Fibroblast of lung (primary cell): Measurements from ENCODE around the gene LRIT2. TPM values are rescaled to one million over a fixed set of nuclear protein-coding genes. Genes with fewer than 3 reads are reported as not detected.

ENCODE experiments used
- DNase-seq, 2 donors: peaks; one replicate each; pipeline versions ENCODE4 v3.0.0 to v3.0.0-alpha.2; 2010; ENCODE audit warnings: low read depth in 2 of 2
- H2AFZ ChIP-seq: 2 replicates; pipeline ENCODE4 v1.5.1; 2012; ENCODE audit warnings: low read length, control low read depth, inconsistent platforms
- H3K27ac ChIP-seq: 2 replicates; pipeline ENCODE4 v1.5.1; 2011; ENCODE audit warnings: low read length, control low read depth; ENCODE audit not compliant: insufficient read depth
- H3K27me3 ChIP-seq: 2 replicates; pipeline ENCODE4 v1.5.1; 2011; ENCODE audit warnings: mild to moderate bottlenecking, low read length; ENCODE audit not compliant: control insufficient read depth, insufficient read depth
- H3K36me3 ChIP-seq: 2 replicates; pipeline ENCODE4 v1.5.1; 2011; ENCODE audit warnings: low read length; ENCODE audit not compliant: control insufficient read depth, insufficient read depth
- H3K4me1 ChIP-seq: 2 replicates; pipeline ENCODE4 v1.5.1; 2011; ENCODE audit warnings: low read length; ENCODE audit not compliant: control insufficient read depth, insufficient read depth; ENCODE audit errors: extremely low read depth
- H3K4me2 ChIP-seq: 2 replicates; pipeline ENCODE4 v1.5.1; 2011; ENCODE audit warnings: low read length, control low read depth; ENCODE audit not compliant: insufficient read depth; ENCODE audit errors: extremely low read depth
- H3K4me3 ChIP-seq, 4 experiments: fragments of 200-600 bp in 1 of 4; sonication (generic) in 1 of 4; replicated peaks in 1 of 4; 2 replicates each; pipeline ENCODE4 v1.5.1; 2011 to 2016; ENCODE audit warnings: low read length in 4 of 4, low read depth in 3 of 4, mild to moderate bottlenecking in 3 of 4, control low read depth in 2 of 4, inconsistent platforms in 1 of 4, mixed read lengths in 1 of 4; ENCODE audit not compliant: insufficient read depth in 1 of 4; ENCODE audit errors: control extremely low read depth in 1 of 4
- H3K79me2 ChIP-seq: 2 replicates; pipeline ENCODE4 v1.5.1; 2012; ENCODE audit warnings: mild to moderate bottlenecking, low read length, inconsistent platforms; ENCODE audit not compliant: control insufficient read depth, insufficient read depth
- H3K9ac ChIP-seq: 2 replicates; pipeline ENCODE4 v1.5.1; 2011; ENCODE audit warnings: mild to moderate bottlenecking, low read length, control low read depth; ENCODE audit not compliant: insufficient read depth
- H3K9me3 ChIP-seq: 2 replicates; pipeline ENCODE4 v1.5.1; 2012; ENCODE audit warnings: low read depth, low read length; ENCODE audit not compliant: control insufficient read depth, insufficient read depth
- H4K20me1 ChIP-seq: 2 replicates; pipeline ENCODE4 v1.5.1; 2011; ENCODE audit warnings: low read length; ENCODE audit not compliant: control insufficient read depth, insufficient read depth; ENCODE audit errors: extremely low read depth
- EZH2 ChIP-seq: IDR thresholded peaks from 2 replicates; pipeline ENCODE4 v1.5.1; 2012; ENCODE audit warnings: low read length, control low read depth, mild to moderate bottlenecking; ENCODE audit errors: missing control alignments
- polyA plus RNA-seq, 2 donors: library from polyadenylated mRNA; depleted of rRNA in 1 of 2; stranded (reverse) in 1 of 2; unstranded in 1 of 2; fragments of >200 nt; gene quantifications; 2 replicates each; pipeline ENCODE4 v1.2.1, GENCODE V29; 2011 to 2012; ENCODE audit warnings: missing spikeins in 1 of 2
- total RNA-seq: library from RNA; depleted of rRNA; stranded (reverse); fragments of >200 nt; gene quantifications from 2 replicates; pipeline ENCODE4 v1.2.1, GENCODE V29; 2014
- TF ChIP-seq, protein P1 (sequence below), 2 donors: IDR thresholded peaks in 1 of 2; conservative IDR thresholded peaks in 1 of 2; 1 replicate in 1 of 2; 2 replicates in 1 of 2; pipeline ENCODE4 v1.5.1; 2011 to 2012; ENCODE audit warnings: low read length in 2 of 2, control low read depth in 1 of 2, inconsistent platforms in 1 of 2, low read depth in 1 of 2, mild to moderate bottlenecking in 1 of 2

LRIT2 gene
- total and polyA plus RNA-seq, 2 donors (not counting 1 experiment from before 2014, with no cell fraction given), result not detected

DNA sequence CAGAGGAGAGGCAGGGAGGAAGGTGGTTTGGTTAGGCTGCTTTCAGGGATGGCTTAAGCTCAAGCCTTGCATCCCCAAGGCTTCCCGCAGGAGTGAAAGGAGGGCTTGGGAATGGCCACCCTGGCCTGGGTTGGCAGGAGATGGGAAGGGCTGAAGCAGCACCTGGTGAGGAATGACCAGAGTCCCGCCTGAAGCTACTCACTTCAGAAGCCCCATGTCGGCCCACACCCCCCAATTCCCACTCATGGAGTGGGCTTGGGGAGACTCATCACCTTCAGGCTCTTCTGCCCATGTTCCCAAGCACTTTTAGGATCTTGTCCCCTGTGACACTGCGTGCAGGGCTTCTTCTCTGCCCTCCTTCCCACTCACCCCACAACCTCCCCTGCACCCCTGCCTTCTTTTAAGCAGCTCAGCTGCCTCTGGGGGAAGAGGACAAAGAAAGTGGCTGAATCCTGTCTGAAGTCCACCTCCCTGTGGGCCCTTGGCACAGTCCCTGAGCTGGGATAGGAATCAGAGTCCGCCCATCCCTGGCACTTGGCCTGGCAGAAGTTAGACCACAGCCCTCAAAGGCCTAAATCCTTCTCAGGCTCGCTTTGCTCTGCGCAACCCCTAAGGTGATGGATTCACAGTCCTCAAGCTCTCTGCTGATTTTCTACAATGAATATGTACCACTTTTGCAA, 36.0 kb upstream of the LRIT2 start:
- Histone ChIP-seq H3K4me1 (no peaks in the 10 kb centered on the region), H3K4me2 (no peak overlapping the region), H3K9me3 (no peaks in the 10 kb centered on the region), H3K27me3 (peaks cover 9% of the 10 kb centered on the region), H3K9ac (no peak overlapping the region), H4K20me1 (no peaks in the 10 kb centered on the region), H3K4me3 (no peak overlapping the region), H3K36me3 (no peaks in the 10 kb centered on the region), H2AFZ (no peak overlapping the region), H3K27ac (no peak overlapping the region), H3K79me2 (no peaks in the 10 kb centered on the region)
- TF ChIP-seq EZH2, result no peak
- TF ChIP-seq, protein P1, sequence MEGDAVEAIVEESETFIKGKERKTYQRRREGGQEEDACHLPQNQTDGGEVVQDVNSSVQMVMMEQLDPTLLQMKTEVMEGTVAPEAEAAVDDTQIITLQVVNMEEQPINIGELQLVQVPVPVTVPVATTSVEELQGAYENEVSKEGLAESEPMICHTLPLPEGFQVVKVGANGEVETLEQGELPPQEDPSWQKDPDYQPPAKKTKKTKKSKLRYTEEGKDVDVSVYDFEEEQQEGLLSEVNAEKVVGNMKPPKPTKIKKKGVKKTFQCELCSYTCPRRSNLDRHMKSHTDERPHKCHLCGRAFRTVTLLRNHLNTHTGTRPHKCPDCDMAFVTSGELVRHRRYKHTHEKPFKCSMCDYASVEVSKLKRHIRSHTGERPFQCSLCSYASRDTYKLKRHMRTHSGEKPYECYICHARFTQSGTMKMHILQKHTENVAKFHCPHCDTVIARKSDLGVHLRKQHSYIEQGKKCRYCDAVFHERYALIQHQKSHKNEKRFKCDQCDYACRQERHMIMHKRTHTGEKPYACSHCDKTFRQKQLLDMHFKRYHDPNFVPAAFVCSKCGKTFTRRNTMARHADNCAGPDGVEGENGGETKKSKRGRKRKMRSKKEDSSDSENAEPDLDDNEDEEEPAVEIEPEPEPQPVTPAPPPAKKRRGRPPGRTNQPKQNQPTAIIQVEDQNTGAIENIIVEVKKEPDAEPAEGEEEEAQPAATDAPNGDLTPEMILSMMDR (conservative IDR thresholded peaks at IDR 0.05 in 1 of 2, IDR thresholded peaks at IDR 0.05 in 1 of 2; ENCODE audit: low read depth in 1 of 2, low read length in 2 of 2), result no peak
- no peak for DNase-seq

DNA sequence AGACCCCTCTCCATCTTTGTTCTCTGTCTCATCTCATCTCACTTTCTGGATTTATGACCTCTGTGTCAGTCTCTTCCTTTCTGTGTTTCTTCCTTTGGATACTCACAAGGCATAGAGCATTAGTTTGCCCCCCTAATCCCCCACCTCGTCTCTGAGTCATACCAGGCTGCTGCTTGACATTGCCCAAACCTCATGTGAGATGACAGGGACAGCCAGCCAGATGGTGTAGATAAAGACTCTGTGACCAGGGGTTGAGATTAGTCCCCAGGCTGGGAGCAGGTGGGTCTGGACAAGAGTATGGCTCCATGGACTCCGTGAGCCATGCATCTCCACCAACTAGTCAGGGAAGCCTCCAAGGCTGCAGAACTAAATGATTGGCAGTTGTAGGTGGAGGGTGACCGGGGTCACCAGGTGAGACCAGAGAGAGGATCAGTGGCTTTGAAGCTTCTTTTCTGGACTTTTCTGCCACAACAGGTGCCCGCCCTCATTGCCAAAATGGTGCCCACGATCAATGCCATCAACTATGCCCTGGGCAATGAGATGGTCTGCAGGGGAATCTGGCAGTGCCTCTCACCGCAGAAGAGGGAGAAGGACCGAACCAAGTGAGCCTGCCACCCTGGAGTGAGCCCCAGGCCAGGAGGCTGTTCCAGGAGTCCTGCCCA, 32.8 kb upstream of the LRIT2 start:
- TF ChIP-seq EZH2, result no peak
- TF ChIP-seq, protein P1 (conservative IDR thresholded peaks at IDR 0.05 in 1 of 2, IDR thresholded peaks at IDR 0.05 in 1 of 2; ENCODE audit: low read depth in 1 of 2, low read length in 2 of 2), result no peak
- no peak overlapping the region for H3K27ac ChIP-seq

DNA sequence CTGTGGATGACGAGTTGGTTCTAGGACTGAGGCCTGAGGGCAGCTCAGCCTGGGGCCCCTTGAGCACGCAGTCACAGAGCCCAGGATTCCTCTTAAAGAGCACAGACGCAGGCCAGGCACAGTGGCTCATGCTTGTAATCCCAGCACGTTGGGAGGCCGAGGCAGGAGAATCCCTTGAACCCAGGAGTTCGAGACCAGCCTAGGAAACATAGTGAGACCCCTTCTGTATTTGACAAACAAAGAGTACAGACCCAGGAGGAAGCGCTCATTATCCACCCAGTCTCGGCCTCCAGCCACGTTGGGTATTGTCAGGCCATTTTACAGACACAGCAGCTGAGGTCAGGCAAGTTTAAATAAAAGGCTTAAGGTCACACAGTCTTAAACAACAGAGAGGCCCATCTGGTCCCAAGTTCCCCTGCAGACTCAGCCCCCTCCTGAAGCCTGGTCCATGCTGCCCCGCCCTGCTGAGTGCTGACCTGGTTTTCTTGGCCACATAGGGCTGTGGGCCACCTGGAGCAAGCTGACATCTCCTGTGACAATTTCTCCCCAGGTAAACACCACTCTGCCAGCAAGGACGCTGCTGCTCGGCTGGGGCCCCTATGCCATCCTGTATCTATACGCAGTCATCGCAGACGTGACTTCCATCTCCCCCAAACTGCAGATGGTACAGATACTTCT, 32.1 kb upstream of the LRIT2 start:
- Histone ChIP-seq H3K9me3 (no peaks in the 10 kb centered on the region), H3K27ac (no peak overlapping the region), H3K4me2 (no peak overlapping the region), H3K4me3 (no peak overlapping the region), H4K20me1 (no peaks in the 10 kb centered on the region), H2AFZ (no peak overlapping the region), H3K36me3 (no peaks in the 10 kb centered on the region), H3K27me3 (peaks cover 9% of the 10 kb centered on the region), H3K4me1 (no peaks in the 10 kb centered on the region), H3K79me2 (no peaks in the 10 kb centered on the region), H3K9ac (no peak overlapping the region)
- TF ChIP-seq, protein P1 (conservative IDR thresholded peaks at IDR 0.05 in 1 of 2, IDR thresholded peaks at IDR 0.05 in 1 of 2; ENCODE audit: low read depth in 1 of 2, low read length in 2 of 2), result no peak
- TF ChIP-seq EZH2, result no peak
- DNase-seq, result no peak

More for the DNA sequence above, 32.8 kb upstream of the LRIT2 start:
- Histone ChIP-seq H3K9ac (no peak overlapping the region), H4K20me1 (no peaks in the 10 kb centered on the region), H3K4me3 (no peak overlapping the region), H3K27me3 (peaks cover 9% of the 10 kb centered on the region), H3K4me2 (no peak overlapping the region), H3K79me2 (no peaks in the 10 kb centered on the region), H3K4me1 (no peaks in the 10 kb centered on the region), H2AFZ (no peak overlapping the region), H3K36me3 (no peaks in the 10 kb centered on the region), H3K9me3 (no peaks in the 10 kb centered on the region)
- DNase-seq, result no peak
